Upper lobe of left lung (tissue), 4 donors: ENCODE measurements around the gene NACA2.

ENCODE experiments used
- EP300 ChIP-seq, 4 donors: sonication (generic); formaldehyde crosslinking; IDR thresholded peaks; one replicate each; pipeline ENCODE4 v1.5.1; 2017; ENCODE audit warnings: antibody characterized with exemption in 4 of 4, control low read depth in 2 of 4
- POLR2A ChIP-seq, 4 donors: fragments of 450-650 bp; IDR thresholded peaks; one replicate each; pipeline ENCODE4 v1.5.1; 2016 to 2017; ENCODE audit warnings: antibody characterized with exemption in 4 of 4, mild to moderate bottlenecking in 2 of 4

GRCh38 chr17:61595418-61596186 is 4.6 kb upstream of the NACA2 start:
- TF ChIP-seq POLR2A (IDR thresholded peaks at IDR 0.05) (no peak), EP300 (IDR thresholded peaks at IDR 0.05) (no peak)
